H1 (cell line): ENCODE measurements around the gene IL1RL1.

Experiments used
- CEBPB ChIP-seq: IDR thresholded peaks from 2 replicates; pipeline ENCODE4 v1.6.1; 2012; ENCODE audit warnings: low read depth, low read length
- CHD2 ChIP-seq: IDR thresholded peaks from 2 replicates; pipeline ENCODE4 v1.6.1; 2012; ENCODE audit warnings: low read length, improper control_type of control experiment
- CTCF ChIP-seq, 3 experiments: IDR thresholded peaks; 1 replicate in 2 of 3; 2 replicates in 1 of 3; pipeline versions ENCODE4 v1.5.1 to v1.6.1; 2011; ENCODE audit warnings: low read length in 3 of 3, mild to moderate bottlenecking in 3 of 3, inconsistent platforms in 2 of 3, low read depth in 1 of 3, moderate library complexity in 1 of 3; ENCODE audit not compliant: insufficient read depth in 1 of 3; ENCODE audit errors: control extremely low read depth in 1 of 3
- JUN ChIP-seq: IDR thresholded peaks from 2 replicates; pipeline ENCODE4 v1.6.1; 2011; ENCODE audit warnings: low read depth, mild to moderate bottlenecking, improper control_type of control experiment, low read length
- MAFK ChIP-seq: IDR thresholded peaks from 2 replicates; pipeline ENCODE4 v1.6.1; 2012; ENCODE audit warnings: low read depth, mild to moderate bottlenecking, improper control_type of control experiment, low read length
- NRF1 ChIP-seq: IDR thresholded peaks from 2 replicates; pipeline ENCODE4 v1.6.1; 2011; ENCODE audit warnings: mild to moderate bottlenecking, low read depth, low read length, improper control_type of control experiment
- POLR2A ChIP-seq, 2 experiments: IDR thresholded peaks; 1 replicate in 1 of 2; 2 replicates in 1 of 2; pipeline ENCODE4 v1.6.1; 2011; ENCODE audit warnings: low read depth in 2 of 2, low read length in 2 of 2, mild to moderate bottlenecking in 2 of 2; ENCODE audit errors: control extremely low read depth in 1 of 2
- RAD21 ChIP-seq, 2 experiments: IDR thresholded peaks in 1 of 2; conservative IDR thresholded peaks in 1 of 2; 2 replicates each; pipeline ENCODE4 v1.6.1; 2011; ENCODE audit warnings: low read depth in 2 of 2, low read length in 2 of 2, improper control_type of control experiment in 1 of 2, inconsistent platforms in 1 of 2, mild to moderate bottlenecking in 1 of 2, moderate library complexity in 1 of 2
- SP1 ChIP-seq: IDR thresholded peaks from 2 replicates; pipeline ENCODE4 v1.6.1; 2011; ENCODE audit warnings: low read depth, low read length
- SUZ12 ChIP-seq: fragments of 200-600 bp; sonication (generic); IDR thresholded peaks from 2 replicates; pipeline ENCODE4 v1.6.1; 2012; ENCODE audit warnings: mild to moderate bottlenecking, inconsistent platforms, low read length, moderate library complexity, mixed read lengths
- TBP ChIP-seq: IDR thresholded peaks from 2 replicates; pipeline ENCODE4 v1.6.1; 2011; ENCODE audit warnings: low read depth, low read length, improper control_type of control experiment

DNA sequence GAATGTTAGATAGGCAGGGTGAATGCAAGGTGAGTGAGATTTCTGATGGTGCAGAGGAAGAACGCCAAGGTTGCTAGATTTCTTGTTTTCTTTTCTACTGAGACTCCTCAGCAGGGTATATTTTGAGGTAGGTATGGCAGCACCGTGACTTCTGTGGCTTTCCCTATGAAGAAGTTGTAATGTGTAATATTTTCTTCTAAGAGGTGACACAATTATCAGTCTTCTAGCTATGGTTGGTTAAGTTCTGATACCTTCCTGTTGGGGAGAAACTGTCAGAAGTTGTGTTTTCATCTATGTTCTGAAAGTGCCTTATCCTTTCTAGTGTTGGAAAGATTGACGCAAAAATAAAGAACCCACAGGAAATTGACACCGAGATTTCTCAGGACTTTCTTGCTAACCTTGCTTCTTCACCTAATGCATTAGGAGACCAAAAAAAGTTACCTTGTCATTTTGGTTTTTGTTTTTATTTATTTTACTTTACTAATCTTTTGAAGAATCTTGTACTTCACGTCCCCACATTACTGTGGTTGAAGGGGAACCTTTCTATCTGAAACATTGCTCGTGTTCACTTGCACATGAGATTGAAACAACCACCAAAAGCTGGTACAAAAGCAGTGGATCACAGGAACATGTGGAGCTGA lies 56.1 kb downstream of the IL1RL1 start:
- TF ChIP-seq JUN = no peak
- TF ChIP-seq SP1 = no peak
- TF ChIP-seq MAFK = no peak
- no peak for TF ChIP-seq POLR2A (IDR thresholded peaks at IDR 0.05; ENCODE audit: control extremely low read depth in 1 of 2, low read depth in 2 of 2, low read length in 2 of 2)
- TF ChIP-seq SUZ12 = no peak
- no peak for TF ChIP-seq CTCF (IDR thresholded peaks at IDR 0.05; ENCODE audit: control extremely low read depth in 1 of 3, insufficient read depth in 1 of 3, low read depth in 1 of 3, low read length in 3 of 3)
- no peak for TF ChIP-seq TBP
- no peak for TF ChIP-seq NRF1
- TF ChIP-seq CHD2 = no peak
- no peak for TF ChIP-seq RAD21 (IDR thresholded peaks at IDR 0.05 in 1 of 2, conservative IDR thresholded peaks at IDR 0.05 in 1 of 2; ENCODE audit: low read depth in 2 of 2, low read length in 2 of 2)
- TF ChIP-seq CEBPB = no peak
